HEK293T (cell line): ENCODE results near the gene HELZ.

ENCODE experiments used
- BHLHE40 ChIP-seq: fragments of 450-650 bp; IDR thresholded peaks from 2 replicates; pipeline ENCODE4 v1.6.1; 2016; ENCODE audit warnings: mild to moderate bottlenecking, moderate library complexity, borderline replicate concordance
- CTBP1 ChIP-seq: fragments of 450-650 bp; IDR thresholded peaks from 2 replicates; pipeline ENCODE4 v1.6.1; 2016; ENCODE audit warnings: borderline replicate concordance
- ELF4 ChIP-seq: fragments of 450-650 bp; IDR thresholded peaks from 2 replicates; pipeline ENCODE4 v1.6.1; 2017; ENCODE audit warnings: antibody characterized with exemption
- FOXA1 ChIP-seq: fragments of 450-650 bp; IDR thresholded peaks from 2 replicates; pipeline ENCODE4 v1.6.1; 2016; ENCODE audit warnings: mild to moderate bottlenecking
- L3MBTL2 ChIP-seq: fragments of 450-650 bp; conservative IDR thresholded peaks from 2 replicates; pipeline ENCODE4 v1.6.1; 2016; ENCODE audit warnings: mild to moderate bottlenecking
- LEF1 ChIP-seq: fragments of 450-650 bp; IDR thresholded peaks from 2 replicates; pipeline ENCODE4 v1.6.1; 2017; ENCODE audit warnings: mild to moderate bottlenecking, borderline replicate concordance
- SP1 ChIP-seq: fragments of 450-650 bp; IDR thresholded peaks from 2 replicates; pipeline ENCODE4 v1.6.1; 2017
- SUZ12 ChIP-seq: fragments of 450-650 bp; IDR thresholded peaks from 2 replicates; pipeline ENCODE4 v1.6.1; 2016; ENCODE audit warnings: mild to moderate bottlenecking
- TARDBP ChIP-seq: fragments of 450-650 bp; IDR thresholded peaks from 2 replicates; pipeline ENCODE4 v1.6.1; 2016

GRCh38 chr17:67110619-67111018 is 134.4 kb downstream of the HELZ start:
- TF ChIP-seq SP1: no peak
- TF ChIP-seq TARDBP: no peak
- TF ChIP-seq LEF1: no peak
- TF ChIP-seq SUZ12: no peak
- TF ChIP-seq ELF4: no peak
- no peak for TF ChIP-seq BHLHE40
- no peak for TF ChIP-seq L3MBTL2
- no peak for TF ChIP-seq FOXA1
- TF ChIP-seq CTBP1: no peak
